OCI-LY3 (cell line): ENCODE data around the gene KLRC1.

Experiments
- H2AFZ ChIP-seq: fragments of 200-600, 300-600 bp; shearing (Covaris generic); 2 replicates; pipeline ENCODE4 v1.6.0; 2014; ENCODE audit warnings: antibody characterized with exemption, low read depth, low read length
- H3K27ac ChIP-seq: fragments of 200-600, 300-600 bp; sonication (generic); 2 replicates; pipeline ENCODE4 v1.5.1; 2014; ENCODE audit warnings: mild to moderate bottlenecking, low read length, moderate library complexity, mixed read lengths
- H3K27me3 ChIP-seq: fragments of 200-600, 300-600 bp; sonication (generic); 2 replicates; pipeline ENCODE4 v1.6.1; 2014; ENCODE audit warnings: low read depth, low read length, mixed read lengths
- H3K36me3 ChIP-seq: fragments of 200-600, 300-600 bp; sonication (generic); replicated peaks from 2 replicates; pipeline ENCODE3; 2014; ENCODE audit warnings: low read depth, low read length, mixed read lengths
- H3K4me1 ChIP-seq: fragments of 300-600, 200-600 bp; sonication (generic); 2 replicates; pipeline ENCODE4 v1.6.1; 2014; ENCODE audit warnings: low read length, mixed read lengths
- H3K4me2 ChIP-seq: fragments of 200-600, 300-600 bp; sonication (generic); 2 replicates; pipeline ENCODE4 v1.6.1; 2014; ENCODE audit warnings: low read length, mixed read lengths
- H3K4me3 ChIP-seq: fragments of 300-600, 200-600 bp; sonication (generic); 2 replicates; pipeline ENCODE4 v1.5.1; 2014; ENCODE audit warnings: antibody characterized with exemption, mild to moderate bottlenecking, low read length, moderate library complexity
- H3K79me2 ChIP-seq: fragments of 300-600, 200-600 bp; shearing (Covaris generic); 2 replicates; pipeline ENCODE4 v1.6.1; 2014; ENCODE audit warnings: mild to moderate bottlenecking, low read length, mixed read lengths
- H3K9ac ChIP-seq: fragments of 300-600, 200-600 bp; shearing (Covaris generic); 2 replicates; pipeline ENCODE4 v1.6.0; 2014; ENCODE audit warnings: mild to moderate bottlenecking, low read length, moderate library complexity
- H3K9me3 ChIP-seq: fragments of 200-600, 300-600 bp; shearing (Covaris generic); 2 replicates; pipeline ENCODE4 v1.6.1; 2014; ENCODE audit warnings: low read length, mixed read lengths; ENCODE audit not compliant: insufficient read depth
- H4K20me1 ChIP-seq: fragments of 200-600, 300-600 bp; sonication (generic); 2 replicates; pipeline ENCODE4 v1.6.1; 2016; ENCODE audit warnings: low read length, mixed read lengths; ENCODE audit not compliant: insufficient read depth
- CTCF ChIP-seq: fragments of 200-600, 300-600 bp; sonication (generic); IDR thresholded peaks from 2 replicates; pipeline ENCODE4 v1.5.1; 2014; ENCODE audit warnings: antibody characterized with exemption, low read length, low read depth
- EZH2phosphoT487 ChIP-seq: fragments of 200-600 bp; shearing (Covaris generic); IDR thresholded peaks from 2 replicates; pipeline ENCODE4 v1.6.1; 2018; ENCODE audit warnings: antibody characterized with exemption, mixed run types, low read depth

Gene KLRC1

GRCh38 chr12:10457760-10458159 lies 4.6 kb upstream of the KLRC1 start:
- H3K36me3 ChIP-seq: peaks cover 9% of the 10 kb centered on the region
- no peak overlapping the region for H3K9ac ChIP-seq
- H3K27ac ChIP-seq: no peak overlapping the region
- H3K4me3 ChIP-seq: no peak overlapping the region
- no peak overlapping the region for H2AFZ ChIP-seq
- H4K20me1 ChIP-seq: no peaks in the 10 kb centered on the region
- no peaks in the 10 kb centered on the region for H3K79me2 ChIP-seq
- no peaks in the 10 kb centered on the region for H3K27me3 ChIP-seq
- H3K4me2 ChIP-seq: no peak overlapping the region
- TF ChIP-seq EZH2phosphoT487 (no peak), CTCF (no peak)
- no peaks in the 10 kb centered on the region for H3K4me1 ChIP-seq
- peaks cover 24% of the 10 kb centered on the region for H3K9me3 ChIP-seq

DNA sequence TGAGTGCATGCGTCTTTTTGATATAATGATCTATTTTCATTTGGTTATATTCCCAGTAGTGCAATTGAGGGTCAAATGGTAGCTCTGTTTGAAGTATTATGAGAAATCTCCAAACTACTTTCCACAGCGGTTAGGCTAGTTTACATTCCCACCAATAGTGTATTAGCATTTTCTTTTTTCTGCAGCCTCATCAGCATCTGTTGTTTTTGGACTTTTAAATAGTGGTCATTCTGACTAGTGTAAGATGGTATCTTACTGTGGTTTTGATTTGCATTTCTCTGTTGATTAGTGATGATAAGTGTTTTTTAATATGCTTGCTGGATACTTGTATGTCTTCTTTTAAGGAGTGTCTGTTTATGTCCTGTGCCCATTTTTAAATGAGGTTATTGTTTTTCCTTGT lies 3.7 kb upstream of the KLRC1 start:
- Histone ChIP-seq H3K27me3 (no peaks in the 10 kb centered on the region), H3K4me1 (no peaks in the 10 kb centered on the region), H4K20me1 (no peaks in the 10 kb centered on the region), H2AFZ (no peak overlapping the region), H3K79me2 (no peaks in the 10 kb centered on the region), H3K4me3 (no peak overlapping the region), H3K9me3 (peaks cover 24% of the 10 kb centered on the region), H3K36me3 (peaks cover 9% of the 10 kb centered on the region), H3K4me2 (no peak overlapping the region), H3K9ac (no peak overlapping the region), H3K27ac (no peak overlapping the region)
- TF ChIP-seq CTCF: no peak
- TF ChIP-seq EZH2phosphoT487: no peak

- no peaks in the 10 kb centered on the region for H4K20me1 ChIP-seq
- peaks cover 24% of the 10 kb centered on the region for H3K9me3 ChIP-seq
- no peak for TF ChIP-seq CTCF
- no peak for TF ChIP-seq EZH2phosphoT487
- H3K36me3 ChIP-seq: peaks cover 9% of the 10 kb centered on the region
- H3K4me3 ChIP-seq: no peak overlapping the region
- no peak overlapping the region for H3K9ac ChIP-seq
- no peaks in the 10 kb centered on the region for H3K79me2 ChIP-seq
- H2AFZ ChIP-seq: no peak overlapping the region
- no peaks in the 10 kb centered on the region for H3K4me1 ChIP-seq
- no peak overlapping the region for H3K4me2 ChIP-seq
- H3K27ac ChIP-seq: no peak overlapping the region
- no peaks in the 10 kb centered on the region for H3K27me3 ChIP-seq
These were observed 2.6 kb upstream of the KLRC1 start for GRCh38 chr12:10455766-10456165.

DNA sequence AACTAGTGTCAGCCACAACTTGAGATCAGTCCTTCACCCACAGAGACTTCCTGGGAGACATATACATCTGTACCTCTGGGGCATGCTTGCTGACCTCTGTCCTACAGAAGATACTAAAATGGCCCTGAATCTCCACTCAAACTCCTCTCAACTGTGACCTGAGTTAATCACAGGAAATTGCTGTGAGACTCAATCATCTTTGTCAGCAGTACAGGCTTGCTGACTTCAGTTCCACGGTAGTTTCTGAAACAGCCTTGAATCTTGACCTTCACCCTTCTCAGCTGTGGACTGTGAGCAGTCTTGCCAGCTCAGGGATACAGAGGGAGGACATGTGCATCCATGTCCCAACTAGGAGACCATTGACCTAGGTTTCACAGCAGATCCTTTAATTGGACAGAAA lies 1.4 kb upstream of the KLRC1 start:
- H3K4me3 ChIP-seq: no peak overlapping the region
- H4K20me1 ChIP-seq: no peaks in the 10 kb centered on the region
- peaks cover 24% of the 10 kb centered on the region for H3K9me3 ChIP-seq
- H2AFZ ChIP-seq: no peak overlapping the region
- no peak overlapping the region for H3K27ac ChIP-seq
- no peak overlapping the region for H3K9ac ChIP-seq
- H3K36me3 ChIP-seq: peaks cover 9% of the 10 kb centered on the region
- no peaks in the 10 kb centered on the region for H3K79me2 ChIP-seq
- H3K4me1 ChIP-seq: no peaks in the 10 kb centered on the region
- no peaks in the 10 kb centered on the region for H3K27me3 ChIP-seq
- no peak overlapping the region for H3K4me2 ChIP-seq
- TF ChIP-seq CTCF (no peak), EZH2phosphoT487 (no peak)
